Small intestine (tissue), 7 donors: ENCODE results near the gene PPIL1. TPM values are rescaled to one million over a fixed set of nuclear protein-coding genes. Genes with fewer than 3 reads are reported as not detected.

Experiments used
- DNase-seq, 2 donors: peaks; one replicate each; pipeline versions ENCODE4 v3.0.0 to v3.0.0-alpha.2; 2013
- FAIRE-seq: peaks from 2 replicates; lab custom pipeline; 2012; peaks lifted over from hg19 to GRCh38; lab: Jason Lieb, UNC
- H3K27ac ChIP-seq, 3 donors: one replicate each; pipeline ENCODE4 v1.5.1; 2013; ENCODE audit warnings: low read length in 2 of 3, mild to moderate bottlenecking in 2 of 3, control low read depth in 1 of 3, inconsistent platforms in 1 of 3, low read depth in 1 of 3, moderate library complexity in 1 of 3
- H3K27me3 ChIP-seq, 3 donors: one replicate each; pipeline ENCODE4 v1.6.1; 2013; ENCODE audit warnings: low read length in 3 of 3, inconsistent platforms in 1 of 3; ENCODE audit not compliant: control insufficient read depth in 3 of 3, insufficient read depth in 3 of 3
- H3K36me3 ChIP-seq, 3 donors: one replicate each; pipeline ENCODE4 v1.6.1; 2013; ENCODE audit warnings: low read length in 3 of 3, inconsistent platforms in 1 of 3, low read depth in 1 of 3, mild to moderate bottlenecking in 1 of 3, moderate library complexity in 1 of 3; ENCODE audit not compliant: control insufficient read depth in 3 of 3, insufficient read depth in 2 of 3
- H3K4me1 ChIP-seq, 3 donors: one replicate each; pipeline ENCODE4 v1.6.1; 2013; ENCODE audit warnings: low read length in 2 of 3, inconsistent platforms in 1 of 3, low read depth in 1 of 3, mild to moderate bottlenecking in 1 of 3, moderate library complexity in 1 of 3; ENCODE audit not compliant: control insufficient read depth in 3 of 3, insufficient read depth in 2 of 3
- H3K4me3 ChIP-seq, 3 donors: one replicate each; pipeline ENCODE4 v1.5.1; 2013; ENCODE audit warnings: low read length in 3 of 3, control low read depth in 1 of 3, inconsistent platforms in 1 of 3, low read depth in 1 of 3, mild to moderate bottlenecking in 1 of 3, moderate library complexity in 1 of 3
- H3K9me3 ChIP-seq, 2 donors: one replicate each; pipeline ENCODE4 v1.6.1; 2013; ENCODE audit warnings: low read depth in 1 of 2, low read length in 1 of 2; ENCODE audit not compliant: control insufficient read depth in 2 of 2, insufficient read depth in 1 of 2
- WGBS, 3 donors: extraction: QIAGEN DNeasy Blood & Tissue Kit; methylation state at CpG; one replicate each; pipeline ENCODE4 v1.1.7; 2013; 5-methylcytosine and 5-hydroxymethylcytosine counted together
- polyA plus RNA-seq, 4 donors: library from polyadenylated mRNA; stranded (reverse) in 3 of 4; unstranded in 1 of 4; fragments of 200-250 nt in 3 of 4; fragments of 120-200 nt in 1 of 4; gene quantifications; one replicate each; pipeline versions ENCODE4 v1.2.1 to v1.2.3, GENCODE V29; 2013
- donor health status: healthy with polysubstance abuse.
- donor health status: control.
- donor health status: control.
- donor health status: Bipolar disorder and iron deficiency.
- donor health status: healthy.

Gene PPIL1
- polyA plus RNA-seq, 4 donors: 8.1 to 37.3 (median 19.2) TPM

DNA sequence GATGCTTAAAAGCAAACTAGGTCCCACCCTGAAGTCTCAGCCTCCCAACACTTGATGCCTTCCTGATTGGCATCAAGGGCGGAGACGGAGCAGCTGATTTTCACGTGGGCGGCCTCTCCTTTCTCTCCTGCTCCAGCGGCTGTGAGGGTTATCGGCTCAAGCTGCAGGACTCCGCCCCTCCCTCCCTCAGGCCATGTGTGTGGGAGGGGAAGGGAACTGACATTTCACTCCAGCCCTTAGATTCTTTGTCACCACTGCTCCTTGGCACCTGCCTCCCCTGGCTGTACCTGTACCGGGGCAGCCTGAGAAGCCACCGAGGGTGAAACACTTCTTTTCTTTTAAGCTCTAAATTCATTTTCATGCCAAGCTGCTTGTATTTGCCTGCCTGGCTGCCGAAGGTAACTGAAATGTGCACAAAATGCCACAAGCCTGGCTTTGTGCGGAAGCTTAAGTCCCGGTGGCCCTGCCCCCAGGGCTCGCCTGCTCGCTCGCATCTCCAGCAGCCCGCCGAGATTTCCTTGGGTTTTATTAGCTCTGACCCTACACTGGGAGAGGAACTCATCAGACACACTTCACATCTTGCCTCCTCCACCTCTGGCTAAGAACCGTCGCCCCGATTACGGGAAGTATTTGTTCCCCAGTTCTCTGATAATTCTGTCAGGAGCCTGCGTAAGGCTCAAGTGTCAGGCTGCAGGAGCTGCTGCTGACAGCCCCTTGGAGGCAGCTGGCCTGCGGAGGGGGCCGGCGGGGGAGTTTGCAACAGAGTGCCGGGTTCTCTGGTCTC lies 25.8 kb downstream of the PPIL1 start:
- Histone ChIP-seq H3K27me3 (peaks cover 0 to 6% (median 0%) of the 10 kb centered on the region in 3 donors), H3K9me3 (peaks cover 0 to 3% of the 10 kb centered on the region in 2 donors), H3K36me3 (peaks cover 0 to 7% (median 0%) of the 10 kb centered on the region in 3 donors), H3K4me1 (peaks cover 0 to 24% (median 0%) of the 10 kb centered on the region in 3 donors), H3K27ac (peak overlapping the region in 2 of 3 donors; percentile 8 to 46), H3K4me3 (peak overlapping the region in 2 of 3 donors; percentile 6 to 16)
- 8 to 34% (median 32%) methylated on average over 26 of the region's 26 CpGs for WGBS, 3 donors
- no peak for FAIRE-seq
- DNase-seq: peak; percentile 88 to 92

DNA sequence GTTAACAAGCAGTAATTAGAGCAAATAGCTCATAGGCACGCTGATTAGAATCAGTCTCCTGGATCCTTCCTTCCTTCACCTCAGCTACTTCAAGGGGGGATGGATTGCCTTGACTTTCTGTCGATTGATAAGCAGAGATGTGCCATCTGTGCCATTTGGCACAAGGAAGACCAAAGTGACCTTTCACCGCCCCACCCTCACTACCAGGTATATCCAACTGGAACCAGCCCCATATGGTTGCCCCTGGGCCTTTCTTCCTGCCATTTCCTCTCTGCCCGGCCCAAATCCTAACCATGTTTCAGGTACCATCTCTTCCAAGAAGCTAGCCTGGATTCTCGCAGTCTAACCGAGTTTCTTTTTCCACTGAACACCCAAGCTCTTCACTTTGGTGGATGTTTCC lies 26.6 kb downstream of the PPIL1 start:
- peak in 1 of 2 donors; percentile 51 for DNase-seq

DNA sequence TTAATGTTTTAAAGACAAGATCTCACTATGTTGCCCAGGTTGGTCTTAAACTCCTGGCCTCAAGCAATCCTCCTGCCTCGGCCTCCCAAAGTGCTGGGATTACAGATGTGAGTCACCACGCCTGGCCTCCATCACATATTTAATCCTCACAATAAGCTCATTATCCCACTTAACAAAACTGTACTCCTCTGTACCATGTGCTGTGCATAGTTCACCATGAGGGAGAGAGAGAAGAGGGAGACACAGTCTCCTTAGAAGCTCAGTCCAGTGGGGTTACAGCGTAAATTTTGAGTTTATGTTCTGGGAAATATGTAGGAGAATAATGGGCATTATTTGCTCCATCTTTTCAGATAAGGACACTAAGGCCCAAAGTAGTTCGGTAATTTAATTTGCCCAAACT lies 27.5 kb downstream of the PPIL1 start:
- Histone ChIP-seq H3K27me3 (peaks cover 0 to 6% (median 0%) of the 10 kb centered on the region in 3 donors), H3K9me3 (peaks cover 0 to 3% of the 10 kb centered on the region in 2 donors), H3K4me1 (peaks cover 0 to 25% (median 0%) of the 10 kb centered on the region in 3 donors), H3K4me3 (no peak overlapping the region), H3K27ac (no peak overlapping the region), H3K36me3 (no peaks in the 10 kb centered on the region)
- 94 to 97% (median 96%) methylated on average over 4 of the region's 4 CpGs for whole genome bisulfite sequencing, 3 donors
- no peak for FAIRE-seq
- no peak for DNase-seq

More for the DNA sequence above, 26.6 kb downstream of the PPIL1 start:
- Histone ChIP-seq H3K27ac (peak overlapping the region in 2 of 3 donors; percentile 28 to 38), H3K4me1 (peaks cover 0 to 30% (median 0%) of the 10 kb centered on the region in 3 donors), H3K4me3 (no peak overlapping the region), H3K9me3 (peaks cover 0 to 3% of the 10 kb centered on the region in 2 donors), H3K27me3 (peaks cover 0 to 6% (median 0%) of the 10 kb centered on the region in 3 donors), H3K36me3 (peaks cover 0 to 4% (median 0%) of the 10 kb centered on the region in 3 donors)
- FAIRE-seq: no peak
- 46 to 81% (median 64%) methylated on average over 6 of the region's 6 CpGs for WGBS, 3 donors

DNA sequence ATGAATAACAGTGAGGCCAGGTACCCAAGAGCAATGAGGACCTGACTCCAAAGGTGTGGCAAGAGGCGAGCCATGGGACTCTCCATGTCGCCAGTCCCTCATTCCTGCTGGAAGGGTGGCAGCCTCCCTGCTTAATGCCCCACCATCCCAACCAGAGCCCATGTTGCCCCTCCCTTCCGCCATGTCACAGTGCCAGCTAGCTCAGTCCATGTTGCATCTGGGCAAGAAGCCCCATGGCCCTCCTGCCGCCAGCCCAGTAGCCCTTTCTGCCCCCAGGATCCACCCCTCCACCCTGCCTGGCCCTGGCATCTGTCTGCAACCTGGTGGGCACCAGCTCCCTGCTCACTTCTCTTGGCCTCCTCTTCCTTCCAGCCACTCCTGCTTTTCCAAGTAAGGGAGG lies 29.4 kb downstream of the PPIL1 start:
- FAIRE-seq (no peak), DNase-seq (no peak)
- Histone ChIP-seq H3K27me3 (peaks cover 0 to 19% (median 0%) of the 10 kb centered on the region in 3 donors), H3K27ac (no peak overlapping the region), H3K36me3 (no peaks in the 10 kb centered on the region), H3K9me3 (no peaks in the 10 kb centered on the region), H3K4me3 (no peak overlapping the region), H3K4me1 (peaks cover 0 to 35% (median 1%) of the 10 kb centered on the region in 3 donors)
- WGBS, 3 donors: 74 to 95% (median 94%) methylated on average over 4 of the region's 4 CpGs

DNA sequence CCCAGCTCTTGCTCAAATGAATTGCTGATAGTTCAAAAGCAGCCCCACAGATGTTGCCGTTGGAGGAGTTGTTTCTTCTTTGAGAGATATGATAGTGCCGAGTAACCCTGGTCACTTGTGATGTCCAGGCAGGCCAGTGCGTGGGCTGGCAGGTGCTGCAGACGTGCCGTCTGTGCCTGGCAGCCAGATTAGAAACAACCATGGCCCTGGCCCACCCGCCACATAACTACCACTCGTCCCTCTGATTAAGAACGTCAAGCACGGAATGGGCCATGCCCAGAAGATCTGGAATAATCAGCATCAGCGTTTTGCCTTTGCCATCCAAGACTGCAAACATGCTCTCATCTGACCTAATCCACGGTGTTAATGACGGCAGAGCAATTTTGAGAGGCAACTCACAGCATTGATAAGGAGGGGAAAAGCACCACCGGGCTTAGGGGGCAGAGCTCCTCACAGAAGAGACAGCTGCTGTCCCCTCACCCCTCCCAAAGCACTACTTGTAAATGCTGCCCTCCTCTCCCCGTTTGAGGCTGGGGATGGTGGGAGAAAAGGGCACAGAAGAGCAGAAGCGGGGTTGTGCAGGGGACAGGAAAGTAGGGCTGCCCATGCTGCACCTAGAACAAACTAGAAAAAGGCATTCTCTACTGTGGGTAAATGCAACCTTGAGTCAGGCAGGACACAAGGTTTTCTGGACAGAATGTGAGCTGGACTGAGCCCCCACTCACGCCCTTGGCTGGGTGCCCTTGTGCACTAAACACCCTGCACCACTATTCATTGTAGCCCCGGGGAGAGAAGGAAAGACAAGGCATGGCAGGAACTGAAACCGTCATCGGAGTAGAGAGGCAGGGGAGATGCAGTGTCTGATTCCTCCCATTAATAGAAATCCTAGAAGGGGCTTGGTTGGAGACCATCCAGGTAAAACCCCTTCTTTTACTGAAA lies 30.1 kb downstream of the PPIL1 start:
- H3K4me3 ChIP-seq: no peak overlapping the region
- no peaks in the 10 kb centered on the region for H3K36me3 ChIP-seq
- WGBS, 3 donors: 79 to 80% (median 79%) methylated on average over 19 of the region's 19 CpGs
- FAIRE-seq: no peak
- peaks cover 0 to 37% (median 4%) of the 10 kb centered on the region in 3 donors for H3K4me1 ChIP-seq
- no peak overlapping the region for H3K27ac ChIP-seq
- H3K27me3 ChIP-seq: peaks cover 0 to 23% (median 0%) of the 10 kb centered on the region in 3 donors
- H3K9me3 ChIP-seq: no peaks in the 10 kb centered on the region
- DNase-seq: no peak

DNA sequence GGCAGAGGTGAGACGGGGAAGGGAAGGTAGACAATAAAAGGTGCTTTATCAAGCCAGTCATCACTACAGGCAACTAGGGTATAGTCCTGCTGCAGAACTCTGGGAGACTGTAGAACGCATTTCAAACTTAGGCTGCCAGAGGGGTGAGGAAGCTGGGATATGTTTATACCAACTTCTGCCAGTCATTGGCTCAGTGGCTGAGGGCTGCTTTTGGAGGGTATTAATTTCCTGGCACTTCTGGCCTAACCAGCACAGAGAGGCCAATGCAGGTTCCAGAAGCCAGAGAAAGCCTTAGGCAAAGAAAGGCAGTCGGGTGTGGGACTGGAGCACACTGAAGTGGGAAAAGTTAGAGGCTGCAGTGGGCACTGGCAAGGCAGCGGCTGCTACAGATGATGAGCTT lies 31.4 kb downstream of the PPIL1 start:
- Histone ChIP-seq H3K36me3 (no peaks in the 10 kb centered on the region), H3K4me1 (peaks cover 0 to 29% (median 6%) of the 10 kb centered on the region in 3 donors), H3K27ac (no peak overlapping the region), H3K9me3 (no peaks in the 10 kb centered on the region), H3K27me3 (peaks cover 0 to 37% (median under 1%) of the 10 kb centered on the region in 3 donors), H3K4me3 (no peak overlapping the region)
- no peak for FAIRE-seq
- WGBS, 3 donors: 62 to 84% (median 77%) methylated on average over 4 of the region's 4 CpGs
- DNase-seq: peak in 1 of 2 donors; percentile 46

DNA sequence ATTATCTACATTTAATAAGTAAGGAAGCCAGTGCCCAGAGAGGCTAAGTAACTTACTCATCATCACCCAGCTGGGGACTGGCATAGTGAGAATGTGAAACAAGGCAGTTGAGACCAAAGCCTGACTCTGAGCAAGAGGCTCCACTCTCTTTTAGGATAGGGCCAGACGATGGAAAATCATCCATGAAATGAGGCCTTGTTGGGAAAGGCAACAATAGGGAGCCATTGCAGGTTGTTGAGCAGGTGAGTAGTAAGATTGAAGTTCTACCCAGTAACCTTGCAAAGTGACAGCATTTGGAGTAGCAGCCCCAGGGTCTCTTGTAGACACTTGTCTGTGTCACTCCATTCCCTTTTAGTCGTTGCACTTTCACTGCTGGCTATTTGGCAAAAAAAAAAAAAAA lies 32.8 kb downstream of the PPIL1 start:
- no peaks in the 10 kb centered on the region for H3K9me3 ChIP-seq
- H3K4me1 ChIP-seq: peaks cover 0 to 27% (median 6%) of the 10 kb centered on the region in 3 donors
- WGBS, 3 donors: 80 to 85% (median 85%) methylated on average over 2 of the region's 2 CpGs

More for the DNA sequence above, 32.8 kb downstream of the PPIL1 start:
- DNase-seq (no peak), FAIRE-seq (no peak)
- no peaks in the 10 kb centered on the region for H3K36me3 ChIP-seq
- H3K27ac ChIP-seq: no peak overlapping the region
- H3K4me3 ChIP-seq: no peak overlapping the region
- peaks cover 0 to 51% (median 3%) of the 10 kb centered on the region in 3 donors for H3K27me3 ChIP-seq
